HepG2 (cell line): ENCODE measurements around the gene GALP. TPM values are rescaled to one million over a fixed set of nuclear protein-coding genes. Genes with fewer than 3 reads are reported as not detected.

ENCODE experiments used
- ATF7 ChIP-seq, 2 experiments: fragments of 450-650 bp in 1 of 2; sonication (generic) in 1 of 2; formaldehyde crosslinking in 1 of 2; IDR thresholded peaks; 2 replicates each; pipeline versions ENCODE4 v1.4.0 to v1.6.1; 2016 to 2020; ENCODE audit warnings: antibody characterized with exemption in 1 of 2, mild to moderate bottlenecking in 1 of 2, missing genetic modification reagents in 1 of 2
- ATRX ChIP-seq: sonication (generic); formaldehyde crosslinking; IDR thresholded peaks from 2 replicates; pipeline ENCODE4 v1.4.0; 2020; ENCODE audit warnings: missing genetic modification reagents, borderline replicate concordance
- ETV6 ChIP-seq: sonication (generic); formaldehyde crosslinking; conservative IDR thresholded peaks from 2 replicates; pipeline ENCODE4 v1.4.0; 2020; ENCODE audit warnings: missing genetic modification reagents
- HOXA9 ChIP-seq: sonication (generic); formaldehyde crosslinking; IDR thresholded peaks from 2 replicates; pipeline ENCODE4 v1.8.1; 2022; ENCODE audit warnings: missing genetic modification reagents, mild to moderate bottlenecking, moderate library complexity, borderline replicate concordance
- KAT7 ChIP-seq: IDR thresholded peaks from 2 replicates; pipeline ENCODE4 v1.6.1; 2018; ENCODE audit warnings: borderline replicate concordance, missing compliant biosample characterization
- NCOA1 ChIP-seq: sonication (generic); formaldehyde crosslinking; IDR thresholded peaks from 2 replicates; pipeline ENCODE4 v1.9.0; 2021; ENCODE audit warnings: missing genetic modification reagents
- PITX1 ChIP-seq: sonication (generic); formaldehyde crosslinking; IDR thresholded peaks from 2 replicates; pipeline ENCODE4 v1.5.1; 2020; ENCODE audit warnings: mild to moderate bottlenecking, missing genetic modification reagents
- RBM39 ChIP-seq: fragments of 200-400 bp; formaldehyde crosslinking; IDR thresholded peaks from one replicate; pipeline ENCODE4 v1.6.1; 2018; ENCODE audit warnings: antibody characterized with exemption, mild to moderate bottlenecking, low read depth, low read length; ENCODE audit not compliant: poor library complexity, severe bottlenecking
- THYN1 ChIP-seq: sonication (generic); formaldehyde crosslinking; IDR thresholded peaks from 2 replicates; pipeline ENCODE4 v1.8.1; 2023; ENCODE audit warnings: low read depth, mild to moderate bottlenecking, moderate library complexity, missing genetic modification reagents, borderline replicate concordance
- ZKSCAN1 ChIP-seq: fragments of 150-350 bp; IDR thresholded peaks from 2 replicates; pipeline ENCODE4 v1.6.1; 2014; ENCODE audit warnings: low read length
- ZNF296 ChIP-seq: sonication (generic); formaldehyde crosslinking; conservative IDR thresholded peaks from 2 replicates; pipeline ENCODE4 v1.5.0; 2020; ENCODE audit warnings: mild to moderate bottlenecking, missing genetic modification reagents
- ZNF44 ChIP-seq: sonication (generic); formaldehyde crosslinking; IDR thresholded peaks from 2 replicates; pipeline ENCODE4 v1.5.1; 2020; ENCODE audit warnings: mild to moderate bottlenecking, missing genetic modification reagents
- ZNF547 ChIP-seq: sonication (generic); formaldehyde crosslinking; IDR thresholded peaks from 2 replicates; pipeline ENCODE4 v1.5.1; 2020; ENCODE audit warnings: mild to moderate bottlenecking, missing genetic modification reagents
- ZNF766 ChIP-seq: sonication (generic); formaldehyde crosslinking; IDR thresholded peaks from 2 replicates; pipeline ENCODE4 v1.5.0; 2020; ENCODE audit warnings: missing genetic modification reagents, borderline replicate concordance
- ZNF780A ChIP-seq: sonication (generic); formaldehyde crosslinking; IDR thresholded peaks from 2 replicates; pipeline ENCODE4 v1.8.0; 2022; ENCODE audit warnings: mild to moderate bottlenecking, missing genetic modification reagents, moderate library complexity
- ZNF788 ChIP-seq: sonication (generic); formaldehyde crosslinking; IDR thresholded peaks from 2 replicates; pipeline ENCODE4 v1.5.0; 2020; ENCODE audit warnings: mild to moderate bottlenecking, missing genetic modification reagents, borderline replicate concordance
- polyA plus RNA-seq, 8 experiments: library from polyadenylated mRNA; depleted of rRNA in 3 of 8; stranded (reverse) in 7 of 8; unstranded in 1 of 8; fragments of >200 nt; fragmentation: Illumina TruSeq in 4 of 8; extraction: Trizol in 4 of 8; gene quantifications; 2 replicates each; pipeline versions ENCODE4 v1.2.1 to v1.2.3, GENCODE V29; 2011 to 2016; ENCODE audit warnings: low read depth in 4 of 8, missing spikeins in 1 of 8, mixed read lengths in 1 of 8; ENCODE audit not compliant: insufficient read depth in 1 of 8
- total RNA-seq, 5 experiments: library from RNA; depleted of rRNA; stranded (reverse); fragments of >200 nt; fragmentation: Illumina TruSeq; extraction: Trizol; gene quantifications; 2 replicates each; pipeline ENCODE4 v1.2.3, GENCODE V29; 2016; ENCODE audit warnings: low read depth in 1 of 5
- TF ChIP-seq, protein P1 (sequence below): sonication (generic); formaldehyde crosslinking; IDR thresholded peaks from 2 replicates; pipeline ENCODE4 v1.5.0; 2020; ENCODE audit warnings: mild to moderate bottlenecking, missing genetic modification reagents
- TF ChIP-seq, protein P2 (sequence below): sonication (generic); formaldehyde crosslinking; conservative IDR thresholded peaks from 2 replicates; pipeline ENCODE4 v1.5.0; 2020; ENCODE audit warnings: missing genetic modification reagents
- TF ChIP-seq, protein P3 (sequence below): sonication (generic); formaldehyde crosslinking; IDR thresholded peaks from 2 replicates; pipeline ENCODE4 v1.5.0; 2020; ENCODE audit warnings: missing genetic modification reagents, mild to moderate bottlenecking, borderline replicate concordance

Gene GALP
- total and polyA plus RNA-seq, 2 of the 13 experiments (the other 11 are each of a cell fraction or from before 2014, with no cell fraction given): not detected

DNA sequence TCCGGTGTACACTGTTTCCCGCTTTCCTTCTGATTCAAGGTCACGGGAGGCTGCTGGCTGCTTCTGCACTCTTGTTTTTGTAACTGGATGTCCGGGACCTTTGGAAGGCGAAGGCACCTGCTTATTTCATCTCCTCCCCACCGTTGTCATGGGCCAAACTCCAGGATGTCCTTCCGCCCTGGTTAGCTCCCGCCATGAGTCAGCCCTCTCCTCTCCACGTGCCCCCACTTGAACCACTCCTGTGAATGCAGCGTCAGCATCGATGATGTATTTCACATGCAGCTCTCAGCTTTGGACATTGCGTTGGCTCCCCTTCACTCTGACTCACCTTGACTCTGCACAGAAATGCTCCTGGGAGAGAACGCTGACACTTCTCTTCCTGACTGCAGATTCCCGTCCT is 5.5 kb upstream of the GALP start (continued):
- TF ChIP-seq, protein P1, sequence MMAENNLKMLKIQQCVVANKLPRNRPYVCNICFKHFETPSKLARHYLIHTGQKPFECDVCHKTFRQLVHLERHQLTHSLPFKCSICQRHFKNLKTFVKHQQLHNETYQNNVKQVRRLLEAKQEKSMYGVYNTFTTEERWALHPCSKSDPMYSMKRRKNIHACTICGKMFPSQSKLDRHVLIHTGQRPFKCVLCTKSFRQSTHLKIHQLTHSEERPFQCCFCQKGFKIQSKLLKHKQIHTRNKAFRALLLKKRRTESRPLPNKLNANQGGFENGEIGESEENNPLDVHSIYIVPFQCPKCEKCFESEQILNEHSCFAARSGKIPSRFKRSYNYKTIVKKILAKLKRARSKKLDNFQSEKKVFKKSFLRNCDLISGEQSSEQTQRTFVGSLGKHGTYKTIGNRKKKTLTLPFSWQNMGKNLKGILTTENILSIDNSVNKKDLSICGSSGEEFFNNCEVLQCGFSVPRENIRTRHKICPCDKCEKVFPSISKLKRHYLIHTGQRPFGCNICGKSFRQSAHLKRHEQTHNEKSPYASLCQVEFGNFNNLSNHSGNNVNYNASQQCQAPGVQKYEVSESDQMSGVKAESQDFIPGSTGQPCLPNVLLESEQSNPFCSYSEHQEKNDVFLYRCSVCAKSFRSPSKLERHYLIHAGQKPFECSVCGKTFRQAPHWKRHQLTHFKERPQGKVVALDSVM (CRISPR knock-in tag): no peak
- no peak for TF ChIP-seq ZKSCAN1
- TF ChIP-seq ATRX (CRISPR knock-in tag): no peak
- no peak for TF ChIP-seq KAT7 (CRISPR knock-in tag)
- TF ChIP-seq ZNF766 (CRISPR knock-in tag): no peak
- no peak for TF ChIP-seq RBM39
- TF ChIP-seq, protein P2, sequence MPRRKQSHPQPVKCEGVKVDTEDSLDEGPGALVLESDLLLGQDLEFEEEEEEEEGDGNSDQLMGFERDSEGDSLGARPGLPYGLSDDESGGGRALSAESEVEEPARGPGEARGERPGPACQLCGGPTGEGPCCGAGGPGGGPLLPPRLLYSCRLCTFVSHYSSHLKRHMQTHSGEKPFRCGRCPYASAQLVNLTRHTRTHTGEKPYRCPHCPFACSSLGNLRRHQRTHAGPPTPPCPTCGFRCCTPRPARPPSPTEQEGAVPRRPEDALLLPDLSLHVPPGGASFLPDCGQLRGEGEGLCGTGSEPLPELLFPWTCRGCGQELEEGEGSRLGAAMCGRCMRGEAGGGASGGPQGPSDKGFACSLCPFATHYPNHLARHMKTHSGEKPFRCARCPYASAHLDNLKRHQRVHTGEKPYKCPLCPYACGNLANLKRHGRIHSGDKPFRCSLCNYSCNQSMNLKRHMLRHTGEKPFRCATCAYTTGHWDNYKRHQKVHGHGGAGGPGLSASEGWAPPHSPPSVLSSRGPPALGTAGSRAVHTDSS (CRISPR knock-in tag): no peak
- TF ChIP-seq THYN1 (CRISPR knock-in tag): no peak
- no peak for TF ChIP-seq ZNF44 (CRISPR knock-in tag)
- no peak for TF ChIP-seq ZNF296 (CRISPR knock-in tag)
- TF ChIP-seq ZNF547 (CRISPR knock-in tag): 0 out of 2 replicates have a peak, but pooled peaks have one; percentile 28
- no peak for TF ChIP-seq PITX1 (CRISPR knock-in tag)
- TF ChIP-seq ATF7 (IDR thresholded peaks at IDR 0.05): peak; percentile 43; the same call in 1 of the 2 replicates
- 0 out of 2 replicates have a peak, but pooled peaks have one; percentile 46 for TF ChIP-seq ATF7 (CRISPR knock-in tag; IDR thresholded peaks at IDR 0.05)
- TF ChIP-seq, protein P3, sequence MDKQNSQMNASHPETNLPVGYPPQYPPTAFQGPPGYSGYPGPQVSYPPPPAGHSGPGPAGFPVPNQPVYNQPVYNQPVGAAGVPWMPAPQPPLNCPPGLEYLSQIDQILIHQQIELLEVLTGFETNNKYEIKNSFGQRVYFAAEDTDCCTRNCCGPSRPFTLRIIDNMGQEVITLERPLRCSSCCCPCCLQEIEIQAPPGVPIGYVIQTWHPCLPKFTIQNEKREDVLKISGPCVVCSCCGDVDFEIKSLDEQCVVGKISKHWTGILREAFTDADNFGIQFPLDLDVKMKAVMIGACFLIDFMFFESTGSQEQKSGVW (CRISPR knock-in tag): no peak
- TF ChIP-seq ETV6: no peak
- no peak for TF ChIP-seq NCOA1 (CRISPR knock-in tag)
- TF ChIP-seq ZNF780A: no peak
- peak; percentile 65; the same call in 1 of the 2 replicates for TF ChIP-seq ZNF788 (CRISPR knock-in tag)
- TF ChIP-seq HOXA9 (CRISPR knock-in tag): no peak
